Measurements from ENCODE around the gene TMEM87B. TPM values are rescaled to one million over a fixed set of nuclear protein-coding genes. Genes with fewer than 3 reads are reported as not detected.

The TMEM87B gene
- 14.5 to 19.3 TPM (median 18.3 TPM) in 5 replicates for total RNA-seq (2022; extraction: Qiagen RNA extraction; ENCODE audit: low read depth)

GRCh38 chr2:112054847-112055729 is at the start of gene TMEM87B:
TSS of gene TMEM87B (plus strand) at chr2:112055269. CDS start at chr2:112055592, 323 bp downstream.

GRCh38 chr2:112138159-112139032 is 83.3 kb downstream of the TMEM87B start, which contains the start of gene FBLN7:
TSS of gene FBLN7 (plus strand) at chr2:112138385. CDS start at chr2:112138656, 271 bp downstream.

Other genes with a start within 250 kb of the TMEM87B start
- 22.3 to 41.2 TPM (median 30.1 TPM) in 5 replicates for gene ANAPC1, start 171.1 kb upstream of the TMEM87B start, total RNA-seq (2022; extraction: Qiagen RNA extraction; ENCODE audit: low read depth)
- 1.7 to 2.1 TPM (median 1.8 TPM) in 5 replicates for gene MERTK, start 156.7 kb upstream of the TMEM87B start, total RNA-seq (2022; extraction: Qiagen RNA extraction; ENCODE audit: low read depth)
- 0.42 to 0.51 TPM (median 0.45 TPM) in 5 replicates for gene FBLN7, start 83.1 kb downstream of the TMEM87B start, total RNA-seq (2022; extraction: Qiagen RNA extraction; ENCODE audit: low read depth)
- 14.2 to 19.0 TPM (median 15.8 TPM) in 5 replicates for gene ZC3H8, start 199.8 kb downstream of the TMEM87B start, total RNA-seq (2022; extraction: Qiagen RNA extraction; ENCODE audit: low read depth)
- 0.33 to 0.59 TPM (median 0.44 TPM) in 5 replicates for gene ZC3H6, start 220.3 kb downstream of the TMEM87B start, total RNA-seq (2022; extraction: Qiagen RNA extraction; ENCODE audit: low read depth)

Data from A549 treated with CpdA at 1 μM for 4 hours (cell line).